Central memory CD8-positive, alpha-beta T cell (primary cell): ENCODE measurements around the gene RELT.

Experiments
- ATAC-seq: fragments of 150-1000 bp; cut with Tn5 transposase; replicated peaks from 2 replicates; pipeline ENCODE4 v1.10.0; 2022; ENCODE audit warnings: mild to moderate bottlenecking, moderate FRiP score, moderate number of reproducible peaks; ENCODE audit not compliant: poor library complexity, severe bottlenecking; ENCODE audit errors: extremely low read depth
- DNase-seq, 2 donors: peaks; one replicate each; pipeline ENCODE4 v3.0.0; 2021; ENCODE audit warnings: low spot score in 2 of 2
- H3K27ac Mint-ChIP-seq: one replicate; pipeline ENCODE4 v1.8.0; 2022; ENCODE audit warnings: low read depth, mild to moderate bottlenecking, moderate library complexity, mixed read lengths
- H3K27me3 Mint-ChIP-seq: one replicate; pipeline ENCODE4 v1.8.0; 2022; ENCODE audit warnings: mixed read lengths
- H3K36me3 Mint-ChIP-seq: one replicate; pipeline ENCODE4 v1.8.0; 2022; ENCODE audit warnings: mild to moderate bottlenecking, moderate library complexity, mixed read lengths; ENCODE audit not compliant: insufficient read depth
- H3K4me1 Mint-ChIP-seq: one replicate; pipeline ENCODE4 v1.8.0; 2022; ENCODE audit warnings: mixed read lengths
- H3K4me3 Mint-ChIP-seq: one replicate; pipeline ENCODE4 v1.8.0; 2022; ENCODE audit warnings: mild to moderate bottlenecking, moderate library complexity, mixed read lengths
- H3K9me3 Mint-ChIP-seq: one replicate; pipeline ENCODE4 v1.8.0; 2022; ENCODE audit warnings: mixed read lengths

The RELT gene

DNA sequence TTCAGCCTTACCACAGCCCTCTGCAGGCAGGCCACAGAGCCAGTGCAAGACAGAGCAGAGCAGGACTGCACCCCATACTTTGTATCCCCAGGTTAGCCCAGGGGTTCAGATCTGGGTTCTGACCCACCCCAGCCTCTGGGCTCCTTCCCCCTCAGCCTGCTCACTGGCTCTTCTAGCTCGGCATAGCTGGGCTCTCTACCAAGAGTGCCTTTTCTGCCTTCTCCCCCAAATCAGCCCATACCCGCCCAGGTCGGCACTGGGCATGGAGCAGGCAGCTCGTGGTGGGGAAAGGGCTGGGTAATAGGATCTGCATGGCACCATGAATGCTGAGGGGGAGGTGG, 8.3 kb downstream of the RELT start:
- no peak for ATAC-seq
- no peaks in the 10 kb centered on the region for H3K9me3 Mint-ChIP-seq
- DNase-seq, result no peak
- peaks cover 72% of the 10 kb centered on the region for H3K4me1 Mint-ChIP-seq
- H3K27ac Mint-ChIP-seq, result peak overlapping the region; percentile 68
- H3K4me3 Mint-ChIP-seq, result no peak overlapping the region
- peaks cover 44% of the 10 kb centered on the region for H3K36me3 Mint-ChIP-seq
- no peaks in the 10 kb centered on the region for H3K27me3 Mint-ChIP-seq

DNA sequence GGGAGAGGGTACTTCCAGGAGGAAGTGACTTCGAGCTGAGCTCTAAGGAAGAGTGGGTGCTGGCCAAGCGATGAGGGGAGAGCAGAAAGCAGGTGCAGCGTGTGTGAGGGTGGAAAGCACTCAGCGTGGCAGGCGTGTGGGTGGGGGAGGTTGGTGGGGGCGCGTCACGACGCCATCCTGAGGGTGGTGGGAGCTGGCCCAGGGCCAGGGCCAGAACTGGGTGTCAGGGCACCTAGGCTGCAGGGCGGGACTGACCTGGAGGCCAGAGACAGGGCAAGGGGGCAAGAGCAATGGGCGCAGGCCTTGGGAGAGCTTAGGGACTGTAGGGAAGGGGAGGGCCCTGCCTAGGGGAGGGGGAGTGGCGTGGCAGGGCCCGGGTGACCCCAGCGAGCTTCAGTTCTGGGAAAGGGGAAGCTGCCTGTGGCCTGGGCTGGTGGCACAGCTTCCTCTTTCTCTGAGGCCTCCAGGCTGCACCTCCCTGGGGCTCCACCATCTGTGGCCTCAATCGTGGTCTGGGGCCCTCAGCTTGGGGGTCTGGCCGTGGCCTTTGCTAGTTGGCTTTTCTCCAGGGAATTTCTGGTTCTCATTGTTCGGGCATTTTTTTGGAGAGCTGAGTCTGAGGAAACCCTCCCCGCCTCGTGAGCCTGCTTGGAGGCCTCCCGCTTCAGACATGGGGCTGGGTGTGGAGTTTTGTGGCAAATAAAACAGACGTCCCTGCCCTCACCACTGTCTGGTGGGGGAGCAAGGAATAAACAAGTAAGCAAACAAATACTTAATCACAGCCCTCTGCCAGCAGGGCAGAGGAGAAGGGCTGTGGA, 8.9 kb downstream of the RELT start:
- peak; percentile 28 for ATAC-seq
- no peaks in the 10 kb centered on the region for H3K27me3 Mint-ChIP-seq
- peaks cover 44% of the 10 kb centered on the region for H3K36me3 Mint-ChIP-seq
- no peak overlapping the region for H3K4me3 Mint-ChIP-seq
- peak overlapping the region; percentile 68 for H3K27ac Mint-ChIP-seq
- no peak for DNase-seq
- no peaks in the 10 kb centered on the region for H3K9me3 Mint-ChIP-seq
- peaks cover 72% of the 10 kb centered on the region for H3K4me1 Mint-ChIP-seq

DNA sequence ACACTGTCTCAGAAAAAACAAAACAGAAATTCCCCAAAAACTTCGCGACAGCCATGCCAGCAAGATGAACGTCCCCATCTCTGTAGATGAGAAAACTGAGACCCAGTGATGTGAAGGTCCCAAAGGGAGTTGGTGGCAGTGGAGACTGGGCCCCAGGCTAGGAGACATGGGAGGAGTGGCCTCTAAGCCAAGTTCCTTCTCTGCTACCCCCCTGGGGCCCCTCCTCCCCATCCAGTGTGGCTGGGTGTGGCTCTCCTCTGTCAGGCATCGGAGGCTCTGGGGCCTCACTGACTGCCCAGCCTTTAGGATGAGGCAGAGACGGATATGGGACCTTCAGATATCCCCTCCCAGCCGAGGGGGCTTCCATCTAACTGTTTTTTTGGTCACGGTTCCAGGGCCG, 9.8 kb downstream of the RELT start:
- Mint-ChIP-seq H3K4me1 (peaks cover 73% of the 10 kb centered on the region), H3K4me3 (no peak overlapping the region), H3K27me3 (no peaks in the 10 kb centered on the region), H3K27ac (peak overlapping the region; percentile 68), H3K36me3 (peaks cover 43% of the 10 kb centered on the region), H3K9me3 (no peaks in the 10 kb centered on the region)
- no peak for ATAC-seq
- DNase-seq, result no peak

DNA sequence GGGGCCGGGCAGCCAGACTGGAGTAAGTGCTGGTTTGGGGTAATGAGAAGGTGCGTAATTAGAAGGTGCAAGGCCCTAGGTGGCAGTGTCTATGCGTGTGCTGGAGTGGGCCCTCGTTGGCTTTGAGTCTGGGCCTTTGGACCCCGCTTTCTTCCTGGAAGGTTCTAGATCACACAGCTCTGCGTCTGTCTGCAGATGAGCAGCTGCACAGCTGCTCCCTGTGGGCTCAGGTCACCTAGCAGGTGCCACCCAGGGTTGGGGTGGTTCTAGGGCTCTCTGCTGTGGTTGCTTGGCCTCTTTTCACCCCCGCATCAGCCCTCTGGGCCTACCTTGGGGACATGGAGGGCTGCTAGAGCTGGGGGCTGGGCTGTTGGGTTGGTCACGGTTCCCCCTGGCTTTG, 10.3 kb downstream of the RELT start:
- DNase-seq, result no peak
- Mint-ChIP-seq H3K27me3 (no peaks in the 10 kb centered on the region), H3K27ac (peak overlapping the region; percentile 68), H3K9me3 (no peaks in the 10 kb centered on the region), H3K4me1 (peaks cover 69% of the 10 kb centered on the region), H3K36me3 (peaks cover 43% of the 10 kb centered on the region), H3K4me3 (no peak overlapping the region)
- ATAC-seq, result no peak

DNA sequence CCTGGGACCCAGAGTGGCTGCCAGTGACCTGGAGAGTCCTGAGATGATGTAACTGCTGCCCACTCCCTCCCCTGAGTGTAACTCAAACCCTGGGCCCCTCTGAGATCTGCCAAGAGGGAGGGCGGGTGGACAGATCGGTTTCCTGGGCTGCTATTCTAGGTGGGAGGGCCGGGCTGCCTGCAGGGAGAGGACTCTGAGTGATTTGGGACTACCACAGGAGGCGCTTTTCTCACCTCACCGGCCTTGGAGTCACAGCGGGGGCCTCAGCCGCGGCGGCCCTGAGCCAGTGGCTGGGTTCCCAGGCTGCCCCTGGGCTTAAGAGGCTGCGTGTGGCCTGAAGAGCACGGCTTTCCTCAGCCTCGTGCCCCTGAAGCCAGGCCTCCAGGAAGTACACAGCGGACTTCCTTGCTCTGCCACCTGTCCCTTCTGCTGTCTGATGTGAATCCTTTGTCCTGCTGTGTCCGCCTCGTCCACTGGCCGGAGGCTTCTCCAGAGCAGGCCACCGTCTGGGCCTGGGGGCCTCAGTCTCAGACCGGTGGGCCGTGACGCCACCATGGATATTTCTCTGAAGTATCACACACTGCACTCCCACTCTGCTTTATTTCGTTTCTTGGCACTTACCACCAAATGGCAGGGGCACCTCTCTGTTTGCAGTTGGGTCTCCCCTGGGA, 11.5 kb downstream of the RELT start:
- peaks cover 45% of the 10 kb centered on the region for H3K36me3 Mint-ChIP-seq
- no peak for ATAC-seq
- peak overlapping the region; percentile 50 for H3K4me3 Mint-ChIP-seq
- DNase-seq, result no peak
- no peaks in the 10 kb centered on the region for H3K9me3 Mint-ChIP-seq
- H3K27me3 Mint-ChIP-seq, result no peaks in the 10 kb centered on the region
- peaks cover 61% of the 10 kb centered on the region for H3K4me1 Mint-ChIP-seq
- peak overlapping the region; percentile 89 for H3K27ac Mint-ChIP-seq

DNA sequence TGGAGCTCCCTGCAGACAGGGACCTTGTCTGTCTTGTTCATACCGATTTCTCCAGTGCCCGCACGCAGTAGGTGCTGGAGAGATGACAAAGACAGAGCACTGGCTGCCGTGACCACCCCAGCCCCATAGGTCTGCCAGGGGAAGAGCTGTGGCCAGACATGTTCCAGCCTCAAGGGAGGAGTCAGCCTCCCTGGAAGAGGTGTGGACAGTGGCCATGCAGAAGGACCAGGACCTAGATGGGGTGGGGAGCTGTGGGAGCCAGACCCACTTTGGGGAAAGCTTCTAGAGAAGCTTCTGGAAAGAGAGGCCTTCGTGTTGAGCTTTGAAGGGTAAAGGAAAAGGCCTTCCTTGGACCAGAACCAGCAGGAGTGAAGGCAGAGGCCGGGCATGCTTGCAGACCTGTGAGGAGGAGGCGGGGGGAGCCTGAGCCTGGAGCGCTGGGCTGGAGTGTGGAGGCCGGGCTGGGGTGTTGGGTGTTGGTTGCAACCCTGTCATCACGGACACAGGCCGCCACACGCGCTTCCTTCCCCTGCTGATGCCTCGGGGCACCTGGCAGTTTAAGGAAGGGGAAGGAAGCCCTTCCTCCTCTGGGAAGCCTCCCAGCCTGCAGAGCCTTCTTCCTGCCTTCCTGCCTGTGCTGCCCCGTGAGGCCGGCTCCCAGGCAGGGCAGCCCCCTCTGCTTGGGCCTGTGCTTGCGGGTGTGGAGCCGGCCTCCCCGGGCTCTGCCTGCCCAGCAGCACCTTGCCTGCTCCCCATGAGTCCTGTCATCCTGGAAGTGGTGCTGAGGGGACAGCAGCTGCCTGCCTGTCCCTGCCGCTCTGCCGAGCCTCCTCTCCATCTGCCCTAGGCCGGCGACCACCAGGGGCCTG, 12.3 kb downstream of the RELT start:
- peaks cover 43% of the 10 kb centered on the region for H3K36me3 Mint-ChIP-seq
- peak overlapping the region; percentile 50 for H3K4me3 Mint-ChIP-seq
- H3K9me3 Mint-ChIP-seq, result no peaks in the 10 kb centered on the region
- peaks cover 55% of the 10 kb centered on the region for H3K4me1 Mint-ChIP-seq
- DNase-seq, result no peak
- no peak for ATAC-seq
- H3K27ac Mint-ChIP-seq, result peak overlapping the region; percentile 89
- H3K27me3 Mint-ChIP-seq, result no peaks in the 10 kb centered on the region

DNA sequence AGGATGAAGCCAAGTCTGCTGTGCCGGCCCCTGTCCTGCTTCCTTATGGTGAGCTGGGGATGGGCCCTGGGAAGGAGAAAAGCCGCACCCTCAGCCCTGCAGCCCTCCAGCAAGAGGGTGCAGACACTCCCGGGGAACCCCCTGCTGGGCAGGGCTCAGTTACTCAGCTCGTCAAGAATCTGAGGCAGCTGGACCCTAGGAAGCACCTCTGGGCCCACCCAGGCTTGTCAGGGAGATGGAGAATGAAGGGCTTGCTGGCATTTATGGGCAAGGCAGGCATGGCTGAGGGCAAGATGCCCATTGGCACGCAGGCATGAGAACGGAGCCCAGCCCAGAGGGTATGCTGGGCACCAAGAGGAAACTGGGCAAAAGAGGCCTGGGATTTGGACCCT, 12.9 kb downstream of the RELT start:
- Mint-ChIP-seq H3K4me1 (peaks cover 49% of the 10 kb centered on the region), H3K36me3 (peaks cover 41% of the 10 kb centered on the region), H3K4me3 (no peak overlapping the region), H3K27me3 (no peaks in the 10 kb centered on the region), H3K27ac (peak overlapping the region; percentile 75), H3K9me3 (no peaks in the 10 kb centered on the region)
- DNase-seq (no peak), ATAC-seq (no peak)

DNA sequence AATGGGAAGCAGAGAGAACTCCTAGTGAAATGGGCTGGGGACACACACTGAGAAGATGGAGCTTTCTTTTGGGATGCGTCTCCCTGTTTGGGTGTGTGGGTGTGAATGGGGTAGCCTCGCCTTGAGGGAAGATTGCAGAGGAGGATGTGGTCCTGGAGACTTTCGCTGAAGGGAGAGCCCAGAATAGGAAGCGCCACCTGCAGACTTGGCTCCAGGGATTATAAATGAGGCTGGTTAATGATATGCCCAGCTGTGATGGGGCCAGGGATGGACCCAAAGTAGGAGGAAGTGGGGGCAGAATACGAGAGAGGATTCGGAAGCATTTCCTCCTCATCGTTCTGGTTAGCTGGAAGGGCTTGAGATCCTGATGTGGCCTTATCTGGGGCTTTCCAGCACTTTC, 13.7 kb downstream of the RELT start:
- H3K4me3 Mint-ChIP-seq, result no peak overlapping the region
- no peaks in the 10 kb centered on the region for H3K27me3 Mint-ChIP-seq
- H3K9me3 Mint-ChIP-seq, result no peaks in the 10 kb centered on the region
- H3K36me3 Mint-ChIP-seq, result peaks cover 42% of the 10 kb centered on the region
- peaks cover 41% of the 10 kb centered on the region for H3K4me1 Mint-ChIP-seq
- DNase-seq (no peak), ATAC-seq (no peak)
- H3K27ac Mint-ChIP-seq, result peak overlapping the region; percentile 75

DNA sequence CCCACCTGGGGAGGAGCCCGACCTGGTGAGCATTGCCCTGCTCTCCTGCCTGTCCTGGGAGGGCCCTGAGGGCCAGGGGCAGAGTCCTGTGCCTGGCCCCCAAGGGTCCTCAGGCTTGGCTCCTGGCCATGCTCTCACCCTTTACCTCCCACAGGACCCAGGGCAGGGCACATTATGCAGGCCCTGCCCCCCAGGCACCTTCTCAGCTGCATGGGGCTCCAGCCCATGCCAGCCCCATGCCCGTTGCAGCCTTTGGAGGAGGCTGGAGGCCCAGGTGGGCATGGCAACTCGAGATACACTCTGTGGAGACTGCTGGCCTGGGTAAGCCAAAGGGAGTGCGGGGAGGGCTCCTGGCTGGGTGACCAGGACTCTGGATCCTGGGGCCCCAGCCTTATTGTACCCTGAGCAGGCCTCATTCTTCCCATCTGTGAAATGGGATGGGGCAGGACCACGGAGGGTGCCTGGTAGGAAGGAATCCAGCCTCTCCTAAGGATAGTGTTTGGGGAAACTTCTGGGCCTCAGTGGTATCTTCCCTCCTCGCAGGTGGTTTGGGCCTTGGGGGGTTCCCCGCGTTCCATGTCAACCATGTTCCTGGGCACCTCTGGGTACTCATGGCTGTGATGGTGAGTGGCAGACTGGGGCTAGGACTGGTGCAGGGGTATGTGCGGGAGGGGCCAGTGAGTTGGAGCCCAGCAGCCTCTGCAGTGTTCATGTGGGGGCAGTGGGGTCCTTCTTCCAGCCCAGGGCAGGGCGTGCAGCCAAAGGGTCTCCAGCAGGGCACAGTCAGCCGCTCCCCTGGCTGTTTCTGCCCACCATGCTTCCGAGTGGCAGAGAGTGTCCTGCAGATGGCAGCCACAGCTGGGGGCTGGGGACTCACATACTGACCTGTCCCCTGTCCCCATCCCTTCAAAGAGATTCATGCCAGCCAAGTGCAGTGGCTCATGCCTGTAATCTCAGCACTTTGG, 14.7 kb downstream of the RELT start:
- Mint-ChIP-seq H3K36me3 (peaks cover 41% of the 10 kb centered on the region), H3K4me3 (no peak overlapping the region), H3K27ac (peak overlapping the region; percentile 75), H3K27me3 (no peaks in the 10 kb centered on the region), H3K9me3 (no peaks in the 10 kb centered on the region), H3K4me1 (peaks cover 34% of the 10 kb centered on the region)
- DNase-seq, result no peak
- ATAC-seq, result no peak

DNA sequence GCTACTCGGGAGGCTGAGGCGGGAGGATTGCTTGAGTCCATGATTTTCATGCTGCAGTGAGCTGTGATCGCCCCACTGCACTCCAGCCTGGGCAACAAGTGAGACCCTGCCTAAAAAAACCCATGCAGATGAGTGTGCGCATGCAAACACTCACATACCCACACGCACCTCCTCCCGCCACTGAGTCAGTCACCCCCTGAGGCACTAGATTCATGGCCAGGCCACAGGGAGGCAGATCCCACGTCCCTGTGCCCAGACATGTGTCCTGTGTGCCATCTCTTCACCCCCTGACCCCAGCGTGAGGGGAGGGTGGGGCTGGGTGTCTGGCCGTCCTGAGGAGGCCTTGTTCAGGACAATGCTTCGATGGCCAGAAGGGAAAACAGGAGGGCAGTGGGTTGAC, 15.5 kb downstream of the RELT start:
- DNase-seq (no peak), ATAC-seq (no peak)
- Mint-ChIP-seq H3K9me3 (no peaks in the 10 kb centered on the region), H3K4me1 (peaks cover 34% of the 10 kb centered on the region), H3K4me3 (no peak overlapping the region), H3K36me3 (peaks cover 40% of the 10 kb centered on the region), H3K27ac (no peak overlapping the region), H3K27me3 (no peaks in the 10 kb centered on the region)

DNA sequence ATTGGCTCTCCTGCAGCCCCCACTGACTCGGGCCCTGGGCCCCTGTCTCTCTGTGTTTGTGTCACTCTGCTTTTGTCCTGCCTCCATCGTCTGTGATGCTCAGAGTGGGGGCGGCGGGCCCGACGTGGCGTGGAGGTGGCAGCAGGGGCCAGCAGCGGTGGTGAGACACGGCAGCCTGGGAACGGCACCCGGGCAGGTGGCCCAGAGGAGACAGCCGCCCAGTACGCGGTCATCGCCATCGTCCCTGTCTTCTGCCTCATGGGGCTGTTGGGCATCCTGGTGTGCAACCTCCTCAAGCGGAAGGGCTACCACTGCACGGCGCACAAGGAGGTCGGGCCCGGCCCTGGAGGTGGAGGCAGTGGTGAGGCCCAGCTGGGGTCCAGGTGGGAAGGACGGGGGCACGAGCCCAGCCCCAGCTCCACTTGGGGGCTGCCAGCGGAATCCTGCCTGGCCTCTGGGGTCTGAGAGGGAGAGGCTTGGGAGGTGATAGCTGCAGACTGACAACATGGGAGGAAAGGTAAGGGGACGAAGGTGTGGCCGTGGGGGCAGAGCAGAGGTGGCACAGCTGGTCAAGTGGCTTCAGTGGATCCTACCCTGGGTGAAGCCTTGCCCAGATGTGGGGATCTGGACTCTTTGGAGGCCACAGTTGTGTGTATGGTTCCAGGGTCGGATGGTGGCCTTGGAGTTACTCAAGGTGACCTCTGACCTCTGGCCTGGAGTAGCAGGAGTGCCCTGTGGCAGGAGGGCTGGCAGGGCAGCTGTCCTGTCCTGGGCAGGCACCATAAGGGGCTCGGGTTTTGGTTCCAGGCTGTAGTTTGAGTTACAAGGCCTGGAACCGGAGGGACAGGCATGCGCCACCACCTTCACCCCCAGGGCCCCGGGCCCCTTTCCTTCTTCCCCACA, 16.2 kb downstream of the RELT start:
- Mint-ChIP-seq H3K36me3 (peaks cover 46% of the 10 kb centered on the region), H3K4me1 (peaks cover 29% of the 10 kb centered on the region), H3K4me3 (no peak overlapping the region), H3K9me3 (no peaks in the 10 kb centered on the region), H3K27me3 (no peaks in the 10 kb centered on the region), H3K27ac (peak overlapping the region; percentile 75)
- DNase-seq, result no peak
- no peak for ATAC-seq
